H1 (cell line): ENCODE measurements around the gene TMEM221. TPM values are rescaled to one million over a fixed set of nuclear protein-coding genes. Genes with fewer than 3 reads are reported as not detected.
A peak's percentile ranks its signal among the peaks of the same experiment; 100 is the strongest.

Source experiments
- CTCF ChIA-PET: fragments of 300-600 bp; sonication (Branson Sonifier 250); formaldehyde crosslinking; loops from one replicate; lab custom pipeline; 2021; ENCODE audit not compliant: partially characterized antibody; lab: Charles Lee
- POLR2A ChIA-PET: fragments of 300-600 bp; sonication (Branson Sonifier 250); formaldehyde crosslinking; loops from one replicate; lab custom pipeline; 2021; ENCODE audit warnings: inconsistent platforms; ENCODE audit not compliant: partially characterized antibody; lab: Charles Lee
- DNase-seq, 2 experiments: peaks; one replicate each; pipeline versions ENCODE4 v3.0.0 to v3.0.0-alpha.2; 2010 to 2022; ENCODE audit warnings: low spot score in 2 of 2, low read depth in 1 of 2, mixed read lengths in 1 of 2
- FAIRE-seq: peaks from 2 replicates; lab custom pipeline; 2011; peaks lifted over from hg19 to GRCh38; lab: Jason Lieb, UNC
- H2AFZ ChIP-seq: 2 replicates; pipeline ENCODE4 v1.8.1; 2012; ENCODE audit warnings: low read length, inconsistent platforms
- H2AK5ac ChIP-seq: 2 replicates; pipeline ENCODE4 v1.6.1; 2013; ENCODE audit warnings: low read depth, low read length
- H2BK120ac ChIP-seq: replicated peaks from 2 replicates; pipeline ENCODE3; 2013; ENCODE audit warnings: low read depth, low read length, inconsistent platforms
- H2BK12ac ChIP-seq: 2 replicates; pipeline ENCODE4 v1.6.1; 2013; ENCODE audit warnings: low read depth, low read length
- H2BK15ac ChIP-seq: 2 replicates; pipeline ENCODE4 v1.6.1; 2013; ENCODE audit warnings: low read length
- H2BK20ac ChIP-seq: 2 replicates; pipeline ENCODE4 v1.6.1; 2013; ENCODE audit warnings: low read length
- H2BK5ac ChIP-seq: 2 replicates; pipeline ENCODE4 v1.6.1; 2013; ENCODE audit warnings: low read depth, low read length
- H3K14ac ChIP-seq: 2 replicates; pipeline ENCODE4 v1.6.1; 2013; ENCODE audit warnings: inconsistent platforms; ENCODE audit not compliant: insufficient read length
- H3K18ac ChIP-seq: 2 replicates; pipeline ENCODE4 v1.6.1; 2013; ENCODE audit warnings: low read length; ENCODE audit errors: extremely low read depth
- H3K23ac ChIP-seq: 2 replicates; pipeline ENCODE4 v1.6.1; 2013; ENCODE audit warnings: inconsistent platforms; ENCODE audit not compliant: insufficient read length
- H3K23me2 ChIP-seq: 2 replicates; pipeline ENCODE4 v1.6.1; 2013; ENCODE audit warnings: low read depth, low read length
- H3K27ac ChIP-seq: 2 replicates; pipeline ENCODE4 v1.6.1; 2011; ENCODE audit warnings: low read depth, low read length, inconsistent platforms
- H3K27me3 ChIP-seq, 4 experiments: replicated peaks in 1 of 4; 1 replicate in 1 of 4; 2 replicates in 3 of 4; pipeline versions ENCODE4 v1.6.1 to v1.8.1; 2011 to 2013; ENCODE audit warnings: low read length in 3 of 4, mild to moderate bottlenecking in 3 of 4, inconsistent platforms in 2 of 4, mixed read lengths in 2 of 4, moderate library complexity in 1 of 4; ENCODE audit not compliant: control insufficient read depth in 3 of 4, insufficient read depth in 3 of 4; ENCODE audit errors: extremely low read depth in 1 of 4
- H3K36me3 ChIP-seq, 4 experiments: 2 replicates each; pipeline versions ENCODE4 v1.6.1 to v1.8.1; 2011 to 2013; ENCODE audit warnings: mild to moderate bottlenecking in 4 of 4, low read length in 3 of 4, moderate library complexity in 2 of 4, control low read depth in 1 of 4, inconsistent platforms in 1 of 4; ENCODE audit not compliant: insufficient read depth in 4 of 4, control insufficient read depth in 2 of 4
- H3K4ac ChIP-seq: replicated peaks from 2 replicates; pipeline ENCODE3; 2013; ENCODE audit warnings: low read length, low read depth, mixed read lengths, inconsistent platforms; ENCODE audit not compliant: insufficient read length
- H3K4me1 ChIP-seq, 4 experiments: replicated peaks in 1 of 4; 1 replicate in 1 of 4; 2 replicates in 3 of 4; pipeline versions ENCODE4 v1.6.1 to v1.8.1; 2011 to 2013; ENCODE audit warnings: low read length in 3 of 4, inconsistent platforms in 2 of 4, mixed read lengths in 1 of 4; ENCODE audit not compliant: insufficient read depth in 4 of 4, control insufficient read depth in 3 of 4
- H3K4me2 ChIP-seq, 2 experiments: 2 replicates each; pipeline versions ENCODE4 v1.6.1 to v1.8.1; 2011 to 2013; ENCODE audit warnings: low read depth in 2 of 2, low read length in 2 of 2, control low read depth in 1 of 2, inconsistent platforms in 1 of 2, mild to moderate bottlenecking in 1 of 2; ENCODE audit not compliant: insufficient read depth in 1 of 2
- H3K4me3 ChIP-seq, 4 experiments: fragments of 200-600, 300-600 bp in 1 of 4; sonication (generic), shearing (Covaris generic), sonication (Bioruptor Twin) in 1 of 4; 2 replicates each; pipeline versions ENCODE4 v1.5.1 to v1.8.1; 2011 to 2016; ENCODE audit warnings: low read length in 4 of 4, low read depth in 3 of 4, control low read depth in 2 of 4, inconsistent platforms in 2 of 4, mild to moderate bottlenecking in 2 of 4, mixed read lengths in 1 of 4, moderate library complexity in 1 of 4; ENCODE audit not compliant: insufficient read depth in 2 of 4; ENCODE audit errors: extremely low read depth in 1 of 4
- H3K56ac ChIP-seq: replicated peaks from 2 replicates; pipeline ENCODE3; 2013; ENCODE audit warnings: low read depth, mild to moderate bottlenecking, mixed read lengths, low read length, inconsistent platforms; ENCODE audit not compliant: insufficient read length
- H3K79me1 ChIP-seq: 2 replicates; pipeline ENCODE4 v1.6.1; 2013; ENCODE audit warnings: low read depth, low read length, control low read depth
- H3K79me2 ChIP-seq, 2 experiments: 2 replicates each; pipeline versions ENCODE4 v1.6.1 to v1.8.1; 2012 to 2013; ENCODE audit warnings: low read length in 2 of 2, mild to moderate bottlenecking in 2 of 2, inconsistent platforms in 1 of 2; ENCODE audit not compliant: insufficient read depth in 2 of 2, control insufficient read depth in 1 of 2
- H3K9ac ChIP-seq, 4 experiments: replicated peaks in 1 of 4; 1 replicate in 1 of 4; 2 replicates in 3 of 4; pipeline versions ENCODE4 v1.6.1 to v1.8.1; 2011 to 2013; ENCODE audit warnings: low read depth in 3 of 4, low read length in 3 of 4, control low read depth in 2 of 4, mild to moderate bottlenecking in 2 of 4, moderate library complexity in 2 of 4, inconsistent platforms in 1 of 4; ENCODE audit errors: extremely low read depth in 1 of 4
- H3K9me3 ChIP-seq, 2 experiments: 2 replicates each; pipeline versions ENCODE4 v1.6.1 to v1.8.1; 2012 to 2013; ENCODE audit warnings: mild to moderate bottlenecking in 2 of 2, moderate library complexity in 2 of 2, control low read depth in 1 of 2, inconsistent platforms in 1 of 2, low read depth in 1 of 2, low read length in 1 of 2, mixed read lengths in 1 of 2; ENCODE audit not compliant: insufficient read depth in 2 of 2
- H4K20me1 ChIP-seq, 2 experiments: replicated peaks in 1 of 2; 2 replicates each; pipeline versions ENCODE3 to v1.8.1; 2011 to 2013; ENCODE audit warnings: inconsistent platforms in 2 of 2, low read length in 2 of 2, mild to moderate bottlenecking in 1 of 2; ENCODE audit not compliant: insufficient read depth in 2 of 2, control insufficient read depth in 1 of 2
- H4K5ac ChIP-seq: 2 replicates; pipeline ENCODE4 v1.6.1; 2013; ENCODE audit warnings: low read length, low read depth, mixed read lengths, inconsistent platforms; ENCODE audit not compliant: insufficient read length
- H4K8ac ChIP-seq: 2 replicates; pipeline ENCODE4 v1.8.0; 2013; ENCODE audit warnings: mild to moderate bottlenecking, moderate library complexity, low read length, inconsistent platforms; ENCODE audit not compliant: insufficient read depth; ENCODE audit errors: extremely low read depth
- H4K91ac ChIP-seq: replicated peaks from 2 replicates; pipeline ENCODE3; 2013; ENCODE audit warnings: low read length, mixed read lengths, inconsistent platforms; ENCODE audit not compliant: insufficient read length
- HDAC6 ChIP-seq: IDR thresholded peaks from one replicate; pipeline ENCODE4 v1.7.1; 2012; ENCODE audit warnings: low read depth, mild to moderate bottlenecking, inconsistent platforms, low read length, moderate library complexity
- WGBS, 2 experiments: shearing (Covaris generic) in 1 of 2; methylation state at CpG; one replicate each; pipeline versions ENCODE4 v1.1.6 to v1.1.7; 2013 to 2015; ENCODE audit warnings: low lambda C conversion rate in 2 of 2, mixed read lengths in 2 of 2, inconsistent platforms in 1 of 2, low coverage in 1 of 2, missing lambda C conversion rate in 1 of 2; ENCODE audit not compliant: insufficient replicate concordance in 2 of 2, insufficient coverage in 1 of 2, insufficient read length in 1 of 2; ENCODE audit errors: extremely low coverage in 1 of 2, missing lambda C conversion rate in 1 of 2; 5-methylcytosine and 5-hydroxymethylcytosine counted together
- polyA plus RNA-seq, 7 experiments: library from polyadenylated mRNA; depleted of rRNA in 3 of 7; stranded (reverse) in 5 of 7; unstranded in 2 of 7; fragments of >200 nt in 5 of 7; fragments of 200-250 nt in 2 of 7; gene quantifications; 1 replicate in 5 of 7; 2 replicates in 1 of 7; 4 replicates in 1 of 7; pipeline versions ENCODE4 v1.2.1 to v1.2.3, GENCODE V29; 2011 to 2013; ENCODE audit warnings: missing spikeins in 2 of 7, mixed read lengths in 2 of 7
- total RNA-seq: library from RNA; stranded (reverse); fragmentation: NEBNext Ultra II Directional; extraction: Animal tissue kit (Norgen Biotek cat#: 25700); gene quantifications from 2 replicates; pipeline ENCODE4 v1.2.1, GENCODE V29; 2021

Gene TMEM221
- total and polyA plus RNA-seq, 2 of the 8 experiments (the other 6 are each of a cell fraction or from before 2014, with no cell fraction given), result 1.4 to 2.0 TPM

- Histone ChIP-seq H3K4me3 (no peak overlapping the region), H3K36me3 (no peaks in the 10 kb centered on the region), H3K9ac (no peak overlapping the region), H2BK120ac (no peak overlapping the region), H3K4me2 (no peak overlapping the region; a peak in 1 of 4 replicates), H3K27ac (no peak overlapping the region), H3K79me2 (no peaks in the 10 kb centered on the region), H3K18ac (no peak overlapping the region), H3K4ac (peak overlapping the region; percentile 69), H2BK20ac (no peak overlapping the region), H3K56ac (no peak overlapping the region), H3K23me2 (peaks cover 12% of the 10 kb centered on the region), H3K9me3 (no peaks in the 10 kb centered on the region), H2BK15ac (no peak overlapping the region), H3K4me1 (peaks cover 3 to 17% (median 8%) of the 10 kb centered on the region in 4 experiments), H4K91ac (peak overlapping the region; percentile 27), H2BK5ac (no peak overlapping the region), H3K23ac (no peak overlapping the region), H3K27me3 (no peaks in the 10 kb centered on the region; a peak in 2 of 7 replicates), H4K8ac (no peak overlapping the region), H3K79me1 (no peaks in the 10 kb centered on the region), H4K20me1 (peaks cover 0 to 4% of the 10 kb centered on the region in 2 experiments), H2AFZ (no peak overlapping the region), H2AK5ac (no peak overlapping the region), H2BK12ac (no peak overlapping the region; the same call in 1 of the 2 replicates), H3K14ac (no peak overlapping the region), H4K5ac (no peak overlapping the region)
- POLR2A ChIA-PET, result interaction anchor here (0.6 to 1.4 kb wide), 3 partner anchors 14 to 90 kb away, joined by 3 to 5 read pairs (median 3); no protein-coding TSS in a partner anchor
- WGBS, 2 experiments, result 89% methylated on average over 20 of the region's 20 CpGs; no CpG with 5 or more reads in 1 of the 2 experiments
- TF ChIP-seq HDAC6, result no peak
- no peak for DNase-seq
- CTCF ChIA-PET, result interaction anchor here (0.5 to 1.5 kb wide), 4 partner anchors 7 to 598 kb away, joined by 3 to 6 read pairs (median 3); no protein-coding TSS in a partner anchor
- no peak for FAIRE-seq
These were observed 24.8 kb downstream of the TMEM221 start for GRCh38 chr19:17423429-17424208.
